Measurements from ENCODE around the gene N4BP2L2.

The N4BP2L2 gene

GRCh38 chr13:32425158-32425557 is 113.4 kb downstream of the N4BP2L2 start:
- no peak for FAIRE-seq

GRCh38 chr13:32423592-32423991 is 115.0 kb downstream of the N4BP2L2 start:
- no peak for FAIRE-seq

DNA sequence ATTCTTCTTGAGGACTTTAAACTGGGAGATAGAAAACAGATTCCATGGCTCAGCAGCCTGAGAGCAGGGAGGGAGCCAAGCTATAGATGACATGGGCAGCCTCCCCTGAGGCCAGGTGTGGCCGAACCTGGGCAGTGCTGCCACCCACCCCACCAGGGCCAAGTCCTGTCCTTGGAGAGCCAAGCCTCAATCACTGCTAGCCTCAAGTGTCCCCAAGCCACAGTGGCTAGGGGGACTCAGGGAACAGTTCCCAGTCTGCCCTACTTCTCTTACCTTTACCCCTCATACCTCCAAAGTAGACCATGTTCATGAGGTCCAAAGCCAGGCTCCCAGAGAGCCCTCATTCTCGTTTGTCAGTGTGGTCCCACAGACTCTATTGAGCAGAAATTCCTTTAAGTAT is 118.7 kb downstream of the N4BP2L2 start:
- no peak for FAIRE-seq

- no peak for FAIRE-seq
Observed at GRCh38 chr13:32417995-32418394, 120.6 kb downstream of the N4BP2L2 start.

DNA sequence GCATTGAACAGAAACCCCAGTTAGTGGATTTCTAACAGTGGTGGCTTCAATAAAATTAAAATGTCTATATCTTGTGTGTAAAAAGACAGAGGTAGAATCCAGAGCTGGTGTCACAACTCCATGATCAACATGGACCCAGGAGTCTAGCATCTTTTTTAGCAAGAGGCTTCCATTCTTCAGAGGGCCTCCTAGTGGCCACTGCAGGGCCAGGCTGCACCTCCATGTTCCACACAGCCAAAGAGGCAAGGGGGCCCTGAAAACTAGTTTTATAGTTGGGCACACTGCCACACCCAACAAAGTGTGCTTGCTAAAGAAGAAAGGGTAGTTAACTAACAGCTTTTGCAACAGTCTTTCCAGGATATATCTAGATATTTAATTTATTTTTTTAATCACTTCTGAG is 123.6 kb downstream of the N4BP2L2 start:
- no peak for FAIRE-seq

- no peak for FAIRE-seq
Observed at GRCh38 chr13:32414580-32414979, 124.0 kb downstream of the N4BP2L2 start.

GRCh38 chr13:32413284-32413683 is 125.3 kb downstream of the N4BP2L2 start:
- FAIRE-seq: no peak

DNA sequence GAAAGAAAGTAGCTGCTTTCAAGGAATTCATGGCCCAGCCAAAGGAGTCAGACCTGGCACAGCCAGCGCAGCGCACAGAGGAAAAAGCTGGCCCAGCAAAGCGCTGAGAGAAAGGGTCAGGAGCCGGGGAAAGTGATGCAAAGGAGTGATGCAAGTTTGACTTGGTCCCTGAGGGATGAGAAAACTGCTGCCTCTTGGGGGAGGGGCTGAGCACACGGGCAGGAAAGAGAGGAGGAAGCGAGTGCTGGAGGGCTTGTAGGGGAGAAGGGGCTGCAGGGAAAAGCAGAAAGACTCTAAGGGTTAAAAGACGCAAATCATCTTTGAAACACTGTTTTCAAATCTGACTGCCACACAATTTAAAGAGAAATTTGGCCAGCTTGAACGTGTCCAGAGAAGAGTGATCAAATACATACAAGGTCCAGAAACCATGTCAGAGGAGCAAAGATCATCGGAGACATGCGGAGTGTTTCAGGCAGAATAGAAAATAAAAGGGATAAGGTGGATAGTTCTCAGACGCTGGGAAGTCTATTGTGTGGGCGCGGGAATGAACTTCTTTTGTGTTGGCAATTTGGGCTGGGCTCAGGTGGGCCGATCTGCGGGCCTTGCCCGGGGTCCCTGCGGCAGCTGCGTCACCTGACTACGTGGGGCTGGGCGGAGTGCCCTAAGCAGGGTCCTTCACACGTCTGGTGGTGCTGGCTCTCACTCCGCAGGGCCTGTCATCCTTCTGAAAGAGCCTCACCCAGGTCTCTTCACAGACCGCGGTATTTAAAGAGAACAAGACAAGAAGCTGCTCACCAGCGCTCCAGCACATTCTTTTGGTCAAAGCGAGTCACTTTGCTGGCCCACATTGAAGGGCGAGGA is 128.8 kb downstream of the N4BP2L2 start:
- FAIRE-seq: no peak

DNA sequence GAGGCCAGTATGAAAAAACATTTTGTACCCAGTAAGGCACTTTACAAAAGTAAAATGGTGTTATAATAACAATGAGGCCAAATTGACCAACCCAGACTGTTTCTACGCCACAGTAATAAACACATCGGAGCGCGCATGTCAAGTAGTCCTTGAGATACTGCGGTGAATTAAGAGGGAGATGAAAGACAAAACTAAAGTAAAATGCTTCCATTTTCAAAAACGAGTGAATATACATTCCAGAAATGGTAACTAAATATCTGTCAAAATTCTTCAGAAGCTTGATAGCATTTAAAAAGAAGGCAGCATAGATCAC is 129.6 kb downstream of the N4BP2L2 start:
- FAIRE-seq: no peak

DNA sequence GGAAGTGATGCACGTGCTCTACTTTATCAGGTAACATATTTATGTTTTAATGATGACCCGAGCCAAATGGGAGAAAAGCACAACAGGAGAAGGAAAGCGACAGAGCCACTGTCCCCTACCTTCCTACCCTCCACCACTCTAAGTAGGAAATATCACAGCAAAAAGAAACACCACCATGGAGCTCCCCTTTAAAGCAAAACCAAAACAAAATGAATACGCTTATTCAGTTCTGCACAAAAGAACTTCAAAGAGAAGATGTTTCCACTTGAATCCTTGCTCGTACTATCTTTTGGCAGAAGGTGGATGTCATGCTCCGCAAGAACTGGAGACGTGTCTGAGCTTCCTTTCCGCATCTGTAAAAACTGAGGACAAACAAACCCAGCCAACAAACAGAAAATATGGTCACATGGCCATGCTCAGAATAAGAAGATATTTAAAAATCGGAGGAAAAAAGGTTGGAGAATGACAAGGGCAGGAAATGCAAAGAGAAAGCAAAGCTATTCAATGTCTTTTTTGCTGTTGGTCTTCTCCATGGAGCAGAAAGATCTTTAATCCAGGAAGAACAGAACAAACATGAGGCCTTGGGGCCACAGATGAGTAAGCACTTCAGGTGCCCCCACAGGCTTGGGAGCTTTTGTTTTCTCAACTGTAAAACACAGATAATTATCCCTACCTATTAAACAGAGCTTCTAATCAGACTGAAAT is 130.1 kb downstream of the N4BP2L2 start:
- FAIRE-seq: no peak

- no peak for FAIRE-seq
Observed at GRCh38 chr13:32407854-32408253, 130.7 kb downstream of the N4BP2L2 start.

- FAIRE-seq: no peak
Observed at GRCh38 chr13:32403108-32403507, 135.5 kb downstream of the N4BP2L2 start.

DNA sequence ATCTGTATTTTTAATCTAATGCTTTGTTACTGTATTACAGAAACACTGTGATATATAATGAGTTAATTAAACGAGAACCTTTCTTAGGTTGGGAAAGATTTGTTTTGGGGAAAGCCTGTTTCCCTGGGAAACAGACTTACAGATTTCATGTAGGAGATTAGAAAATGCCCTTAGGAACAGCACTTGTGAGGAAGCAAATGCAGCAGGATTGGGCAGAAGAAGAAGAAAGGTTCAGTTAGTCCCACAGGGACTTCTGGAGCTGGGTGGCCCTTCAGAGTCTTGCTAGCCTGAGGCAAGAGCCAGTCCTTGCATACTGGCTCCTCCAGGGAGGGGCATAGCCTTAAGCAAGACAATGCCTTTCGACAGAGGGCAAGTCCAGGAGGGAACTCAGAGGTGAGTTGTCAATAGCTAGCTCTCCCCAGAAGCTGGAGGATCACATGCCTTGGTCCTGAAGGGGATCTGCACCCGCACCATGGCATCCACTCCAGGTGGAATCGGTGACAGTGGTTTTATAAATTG is 147.4 kb downstream of the N4BP2L2 start:
- FAIRE-seq: no peak

GRCh38 chr13:32390484-32390883 is 148.1 kb downstream of the N4BP2L2 start:
- FAIRE-seq: no peak

GRCh38 chr13:32390048-32390447 is 148.5 kb downstream of the N4BP2L2 start:
- no peak for FAIRE-seq

- no peak for FAIRE-seq
Observed at GRCh38 chr13:32385410-32385809, 153.2 kb downstream of the N4BP2L2 start.

DNA sequence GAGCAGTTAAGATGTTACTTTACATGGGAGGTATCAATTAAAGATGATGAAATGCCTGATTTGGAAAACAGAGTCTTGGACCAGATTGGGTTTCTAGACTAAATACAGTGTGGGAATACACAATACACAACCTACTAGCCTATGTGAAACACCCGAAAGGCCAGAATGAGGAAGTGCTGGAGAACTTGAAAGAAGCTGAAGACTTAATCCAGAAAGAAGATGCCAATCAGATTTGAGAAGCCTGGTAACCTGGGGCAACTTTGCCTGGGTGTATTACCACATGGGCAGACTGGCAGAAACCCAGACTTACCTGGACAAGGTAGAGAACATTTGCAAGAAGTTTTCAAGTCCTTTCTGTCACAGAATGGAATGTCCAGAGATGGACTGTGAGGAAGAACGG is 153.9 kb downstream of the N4BP2L2 start:
- no peak for FAIRE-seq

- no peak for FAIRE-seq
Observed at GRCh38 chr13:32383836-32384618, 154.6 kb downstream of the N4BP2L2 start.

Measured in colon (tissue), 2 donors.